ENCODE measurements around the gene LRRC8C.
A peak's percentile ranks its signal among the peaks of the same experiment; 100 is the strongest.
"Not testable (repeated sequence)": the region's sequence is repeated elsewhere in the genome, so short reads cannot be mapped to it uniquely, and the experiment has no call there.

Gene LRRC8C

GRCh38 chr1:89608319-89608983, 24.5 kb upstream of the LRRC8C start:
- peak; percentile 94 for DNase-seq

- peak; percentile 75 for DNase-seq
Observed at GRCh38 chr1:89608984-89609725, 23.8 kb upstream of the LRRC8C start.

GRCh38 chr1:89609781-89610456, 23.0 kb upstream of the LRRC8C start:
- peak; percentile 70 for DNase-seq

GRCh38 chr1:89610457-89611011, 22.4 kb upstream of the LRRC8C start:
- DNase-seq = peak; percentile 89

GRCh38 chr1:89611721-89612120, 21.2 kb upstream of the LRRC8C start:
- peak; percentile 83 for DNase-seq

- no peak for DNase-seq
Observed at GRCh38 chr1:89613928-89614327, 19.0 kb upstream of the LRRC8C start.

GRCh38 chr1:89615676-89616598, 17.0 kb upstream of the LRRC8C start:
- no peak for DNase-seq

GRCh38 chr1:89616844-89617627, 15.9 kb upstream of the LRRC8C start:
- no peak for DNase-seq

GRCh38 chr1:89620664-89621063, 12.3 kb upstream of the LRRC8C start:
- no peak for DNase-seq

GRCh38 chr1:89622895-89623294, 10.0 kb upstream of the LRRC8C start:
- DNase-seq = peak; percentile 67

GRCh38 chr1:89624314-89624713, 8.6 kb upstream of the LRRC8C start:
- no peak for DNase-seq

- no peak for DNase-seq
Observed at GRCh38 chr1:89624715-89625323, 8.1 kb upstream of the LRRC8C start.

GRCh38 chr1:89627596-89627962, 5.3 kb upstream of the LRRC8C start:
- no peak for DNase-seq

GRCh38 chr1:89629146-89629545, 3.8 kb upstream of the LRRC8C start:
- DNase-seq = no peak

GRCh38 chr1:89629600-89629999, 3.3 kb upstream of the LRRC8C start:
- DNase-seq = not testable (repeated sequence)

GRCh38 chr1:89630048-89630447, 2.9 kb upstream of the LRRC8C start:
- DNase-seq = peak; percentile 42

GRCh38 chr1:89631816-89632656, 884 bp upstream of the LRRC8C start:
- DNase-seq = no peak

GRCh38 chr1:89633248-89633799, 404 bp downstream of the LRRC8C start:
- peak; percentile 60 for DNase-seq

GRCh38 chr1:89633800-89634625, 1.1 kb downstream of the LRRC8C start:
- peak; percentile 35 for DNase-seq

All from CD4-positive, alpha-beta T cell treated with Interleukin-4 for 4 hours (primary cell).